MG63 (cell line): ENCODE results near the gene RNPEP. TPM values are rescaled to one million over a fixed set of nuclear protein-coding genes. Genes with fewer than 3 reads are reported as not detected.
A peak's percentile ranks its signal among the peaks of the same experiment; 100 is the strongest.
"Not testable (repeated sequence)": the region's sequence is repeated elsewhere in the genome, so short reads cannot be mapped to it uniquely, and the experiment has no call there.

ENCODE experiments used
- DNase-seq: peaks from one replicate; pipeline ENCODE4 v3.0.0-alpha.2; 2020
- H3K27me3 ChIP-seq: fragments of 250-450 bp; sonication (Bioruptor Pico); 2 replicates; pipeline ENCODE4 v1.5.1; 2020; ENCODE audit warnings: mild to moderate bottlenecking, moderate library complexity
- H3K36me3 ChIP-seq: fragments of 250-450 bp; sonication (Bioruptor Pico); 2 replicates; pipeline ENCODE4 v1.5.1; 2020; ENCODE audit warnings: mild to moderate bottlenecking, moderate library complexity
- H3K4me3 ChIP-seq: fragments of 250-450 bp; sonication (Bioruptor Pico); 2 replicates; pipeline ENCODE4 v1.5.1; 2020; ENCODE audit warnings: mild to moderate bottlenecking, moderate library complexity
- H3K9me3 ChIP-seq: fragments of 250-450 bp; sonication (Bioruptor Pico); 2 replicates; pipeline ENCODE4 v1.5.1; 2020; ENCODE audit warnings: mild to moderate bottlenecking, moderate library complexity
- total RNA-seq: library from RNA; depleted of rRNA; stranded (reverse); fragments of >200 nt; shearing (Covaris generic); gene quantifications from 2 replicates; pipeline ENCODE4 v1.2.3, GENCODE V29; 2014; ENCODE audit warnings: low replicate concordance

RNPEP gene
- total RNA-seq, 1 experiment from 2014 or later: 135 TPM

DNA sequence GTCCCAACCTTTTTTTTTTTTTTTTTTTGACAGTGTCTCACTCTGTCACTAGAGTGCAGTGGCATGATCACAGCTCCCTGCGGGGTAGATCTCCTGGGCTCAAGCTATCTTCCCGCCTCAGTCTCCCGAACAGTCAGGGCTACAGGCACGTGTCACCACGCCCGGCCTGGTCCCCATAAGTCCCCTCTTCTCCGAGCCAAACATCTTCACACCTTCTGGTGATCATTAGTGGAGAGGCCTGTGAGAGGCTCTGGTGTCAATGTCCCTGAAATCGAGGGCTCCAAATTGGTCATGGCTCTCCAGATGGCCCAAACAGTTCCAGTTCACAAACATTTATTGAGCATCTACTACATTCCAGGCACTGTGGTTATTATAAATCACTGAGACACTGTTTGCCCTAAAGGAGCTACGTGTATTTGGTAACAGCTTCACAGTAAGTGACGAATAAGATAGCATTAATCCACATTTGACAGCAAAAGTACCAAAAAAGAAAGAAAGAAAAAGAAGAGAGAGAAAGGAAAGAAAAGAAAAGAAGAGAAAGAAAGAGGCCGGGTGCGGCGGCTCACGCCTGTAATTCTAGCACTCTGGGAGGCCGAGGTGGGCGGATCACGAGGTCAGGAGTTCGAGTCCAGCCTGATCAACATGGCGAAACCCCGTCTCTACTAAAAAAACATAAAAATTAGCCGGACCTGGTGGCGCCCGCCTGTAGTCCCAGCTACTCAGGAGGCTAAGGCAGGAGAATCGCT lies 28.0 kb upstream of the RNPEP start:
- H3K27me3 ChIP-seq: no peaks in the 10 kb centered on the region
- DNase-seq: peak; percentile 19
- peaks cover 34% of the 10 kb centered on the region for H3K36me3 ChIP-seq
- H3K4me3 ChIP-seq: peak overlapping the region; percentile 97
- H3K9me3 ChIP-seq: no peaks in the 10 kb centered on the region

GRCh38 chr1:201955009-201955728 lies 27.3 kb upstream of the RNPEP start, which contains the start of gene TIMM17A:
Gene TIMM17A, plus strand, starts transcription at chr1:201955503. Its CDS starts 24 bp downstream, at chr1:201955527.
- Histone ChIP-seq H3K27me3 (no peaks in the 10 kb centered on the region), H3K9me3 (no peaks in the 10 kb centered on the region), H3K36me3 (peaks cover 40% of the 10 kb centered on the region), H3K4me3 (peak within 1 kb of the TSS; percentile 97)
- DNase-seq: peak; percentile 100

DNA sequence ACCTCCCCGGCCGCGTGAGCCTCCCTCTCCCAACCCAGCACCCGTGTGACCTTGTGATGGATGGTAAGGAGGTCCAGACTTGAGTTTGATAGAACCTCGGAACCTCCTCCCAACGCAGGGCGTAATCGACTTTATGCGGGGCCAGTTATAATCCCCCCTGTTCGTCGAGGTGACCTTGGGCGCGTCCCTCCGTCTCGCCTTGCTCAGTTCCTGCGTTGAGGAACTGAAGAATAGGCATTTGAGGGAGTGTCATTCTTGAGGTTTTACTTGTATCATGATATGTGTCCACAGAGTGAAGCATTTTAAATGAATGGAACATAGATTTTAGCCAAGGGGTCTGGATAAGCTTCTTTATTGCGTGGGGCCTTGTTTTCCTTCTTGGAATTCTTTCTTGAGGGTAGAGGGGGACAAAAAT lies 26.7 kb upstream of the RNPEP start:
- no peaks in the 10 kb centered on the region for H3K27me3 ChIP-seq
- peak overlapping the region; percentile 97 for H3K4me3 ChIP-seq
- no peak for DNase-seq
- no peaks in the 10 kb centered on the region for H3K9me3 ChIP-seq
- peaks cover 44% of the 10 kb centered on the region for H3K36me3 ChIP-seq

DNA sequence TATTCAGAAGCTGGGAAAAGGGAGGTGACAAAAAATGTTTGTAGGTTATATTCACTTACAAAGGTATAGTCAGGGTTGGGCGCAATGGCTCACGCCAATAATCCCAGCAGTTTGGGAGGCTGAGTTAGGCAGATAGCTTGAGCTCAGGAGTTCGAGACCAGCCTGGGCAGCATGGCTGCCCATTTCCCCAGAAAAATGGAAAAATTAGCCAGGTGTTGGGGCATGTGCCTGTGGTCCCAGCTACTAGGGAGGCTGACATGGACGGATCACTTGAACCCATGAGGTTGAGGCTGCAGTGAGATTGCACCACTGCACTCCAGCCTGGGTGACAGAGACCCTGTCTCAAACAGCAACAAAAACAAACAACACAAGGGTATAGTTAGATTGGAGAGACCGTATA lies 24.1 kb upstream of the RNPEP start:
- no peak for DNase-seq
- Histone ChIP-seq H3K27me3 (no peaks in the 10 kb centered on the region), H3K4me3 (no peak overlapping the region), H3K9me3 (no peaks in the 10 kb centered on the region), H3K36me3 (peaks cover 68% of the 10 kb centered on the region)

GRCh38 chr1:201962382-201962781 lies 20.1 kb upstream of the RNPEP start:
- H3K4me3 ChIP-seq, H3K27me3 ChIP-seq, DNase-seq, H3K9me3 ChIP-seq: not testable (repeated sequence)
- H3K36me3 ChIP-seq: peaks cover 88% of the 10 kb centered on the region

- Histone ChIP-seq H3K27me3 (no peaks in the 10 kb centered on the region), H3K36me3 (peaks cover 84% of the 10 kb centered on the region), H3K9me3 (no peaks in the 10 kb centered on the region), H3K4me3 (no peak overlapping the region)
- no peak for DNase-seq
Observed at GRCh38 chr1:201964261-201964660, 18.2 kb upstream of the RNPEP start.

DNA sequence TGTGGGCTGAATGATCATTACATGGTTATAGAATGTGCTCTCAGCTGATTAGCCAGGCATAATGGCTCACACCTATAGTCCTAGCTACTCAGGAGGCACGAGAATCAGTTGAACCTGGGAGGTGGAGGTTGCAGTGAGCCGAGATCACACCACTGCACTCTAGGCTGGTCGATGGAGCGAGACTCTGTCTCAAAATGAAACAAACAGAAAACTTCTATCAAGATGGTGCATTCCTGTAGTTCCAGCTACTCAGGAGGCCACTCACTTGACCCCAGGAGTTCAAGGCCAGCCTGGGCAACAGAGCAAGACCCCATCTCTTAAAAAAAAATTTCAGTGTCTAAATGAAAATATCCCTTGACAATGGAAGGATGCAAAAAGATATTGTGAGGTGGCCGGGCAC lies 16.3 kb upstream of the RNPEP start:
- no peaks in the 10 kb centered on the region for H3K9me3 ChIP-seq
- H3K36me3 ChIP-seq: peaks cover 89% of the 10 kb centered on the region
- no peak for DNase-seq
- no peaks in the 10 kb centered on the region for H3K27me3 ChIP-seq
- H3K4me3 ChIP-seq: no peak overlapping the region

DNA sequence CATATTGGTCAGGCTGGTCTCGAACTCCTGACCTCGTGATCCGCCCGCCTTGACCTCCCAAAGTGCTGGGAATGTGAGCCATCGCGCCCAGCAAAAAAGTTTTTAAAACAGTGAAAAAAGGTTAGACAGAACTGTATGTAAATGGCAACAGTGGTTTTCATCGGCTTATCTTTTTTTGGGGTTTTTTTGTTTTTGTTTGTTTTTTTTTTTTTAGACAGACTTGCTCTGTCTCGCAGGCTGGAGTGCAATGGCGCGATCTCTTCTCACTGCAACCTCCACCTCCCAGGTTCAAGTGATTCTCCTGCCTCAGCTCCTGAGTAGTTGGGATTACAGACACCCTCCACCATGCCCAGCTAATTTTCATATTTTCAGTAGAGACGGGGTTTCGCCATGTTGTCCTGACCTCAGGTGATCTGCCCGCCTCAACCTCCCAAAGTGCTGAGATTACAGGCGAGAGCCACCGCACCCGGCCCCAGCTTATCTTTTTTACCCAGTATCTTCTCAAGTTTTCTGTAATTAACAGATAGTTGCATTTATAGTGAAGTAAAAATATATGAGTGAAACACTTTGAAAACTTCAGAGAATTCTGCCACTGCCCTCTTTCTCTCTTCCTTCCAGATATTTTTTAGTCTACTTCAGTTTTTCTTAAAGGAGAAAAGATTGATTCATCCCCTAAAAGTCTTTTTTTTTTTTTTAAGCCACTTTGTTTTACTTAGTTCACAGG lies 14.1 kb upstream of the RNPEP start:
- peaks cover 68% of the 10 kb centered on the region for H3K36me3 ChIP-seq

DNA sequence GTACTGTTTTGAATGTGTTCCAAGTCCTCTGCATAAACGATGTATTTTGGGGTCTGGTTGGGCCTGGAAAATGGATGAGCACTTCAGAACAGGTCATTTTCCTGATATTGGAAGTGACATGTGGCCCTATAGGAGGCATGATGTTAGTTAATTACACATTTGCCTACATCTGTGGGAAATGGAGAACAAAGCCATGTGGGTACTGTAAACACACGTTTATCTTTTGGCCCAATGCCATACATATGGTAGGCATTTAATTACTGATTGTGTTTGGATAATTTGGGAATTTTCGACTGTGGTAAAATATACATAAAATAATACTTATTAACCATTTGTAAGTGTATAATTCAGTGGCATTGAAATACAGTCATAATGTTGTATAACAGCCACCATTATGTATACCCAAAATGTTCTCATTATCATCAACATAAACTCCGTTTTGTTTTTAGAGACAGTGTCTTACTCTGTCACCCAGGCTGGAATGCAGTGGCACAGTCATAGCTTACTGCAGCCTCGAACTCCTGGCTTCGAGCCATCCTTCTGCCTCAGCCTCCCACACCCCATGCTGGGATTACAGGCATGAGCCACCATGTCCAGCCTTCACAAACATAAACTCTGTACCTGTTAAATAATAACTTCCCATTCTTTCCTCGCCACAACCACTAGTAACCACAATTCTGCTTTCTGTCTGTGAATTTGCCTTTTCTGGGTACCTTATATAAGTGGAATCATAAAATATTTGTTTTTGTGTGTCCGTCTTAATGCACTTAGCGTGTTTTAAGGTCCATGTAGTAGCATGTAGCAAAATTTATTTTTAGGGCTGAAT lies 11.9 kb upstream of the RNPEP start:
- Histone ChIP-seq H3K9me3 (no peaks in the 10 kb centered on the region), H3K36me3 (peaks cover 48% of the 10 kb centered on the region), H3K27me3 (no peaks in the 10 kb centered on the region), H3K4me3 (no peak overlapping the region)
- DNase-seq: peak; percentile 66

More for the DNA sequence above, 14.1 kb upstream of the RNPEP start:
- DNase-seq: no peak
- H3K27me3 ChIP-seq: no peaks in the 10 kb centered on the region
- H3K4me3 ChIP-seq: no peak overlapping the region
- no peaks in the 10 kb centered on the region for H3K9me3 ChIP-seq

DNA sequence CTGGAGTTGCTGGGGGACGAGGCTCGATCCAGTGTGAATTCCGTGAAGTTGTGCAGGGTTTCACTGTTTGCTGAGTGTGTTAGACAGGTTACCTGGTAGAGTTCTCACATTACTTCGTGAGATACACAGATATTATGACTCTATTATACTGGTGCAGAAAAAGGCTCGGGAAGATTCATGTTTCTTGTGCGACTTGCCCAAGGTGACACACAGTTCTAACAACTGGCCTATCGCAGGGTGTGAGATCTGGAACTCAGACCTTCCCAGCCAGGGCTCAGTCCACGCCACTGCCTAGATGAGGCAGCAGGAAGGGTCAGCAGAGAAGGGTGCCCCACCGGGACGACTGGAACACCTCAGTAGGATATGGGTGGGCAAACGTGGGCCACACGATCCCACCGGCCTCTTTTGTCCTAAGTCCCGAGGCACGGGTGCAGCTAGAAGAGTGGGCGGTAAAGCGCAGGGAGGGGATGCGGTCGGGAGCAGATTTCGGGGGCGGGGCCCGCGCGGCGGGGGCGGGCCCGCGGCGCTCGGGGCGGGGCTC lies 296 bp upstream of the RNPEP start:
- peak; percentile 80 for DNase-seq
- H3K9me3 ChIP-seq: no peaks in the 10 kb centered on the region
- peaks cover 6% of the 10 kb centered on the region; the same call in 1 of the 2 replicates for H3K36me3 ChIP-seq
- peak overlapping the region; percentile 96 for H3K4me3 ChIP-seq
- H3K27me3 ChIP-seq: no peaks in the 10 kb centered on the region

DNA sequence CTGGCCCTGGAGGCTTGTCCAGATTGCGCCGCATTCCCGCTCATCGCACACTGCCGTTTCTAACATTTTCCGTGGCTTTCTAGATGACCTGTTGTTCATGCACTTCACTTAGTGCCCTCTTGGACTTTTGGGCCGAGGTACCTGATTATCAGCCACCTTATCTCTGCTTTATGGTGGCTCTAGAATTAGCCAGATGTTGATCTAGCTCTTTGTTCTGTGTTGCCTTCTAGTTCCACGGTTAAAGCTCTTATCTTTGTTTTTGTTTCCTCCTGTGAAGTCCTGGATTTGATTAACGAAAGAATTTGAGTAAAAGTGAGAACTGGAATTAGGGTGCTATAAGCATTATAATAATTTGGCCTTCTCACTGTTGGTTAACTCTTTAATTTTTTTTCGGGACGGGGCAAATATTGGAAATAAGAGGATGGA lies 945 bp downstream of the RNPEP start:
- H3K9me3 ChIP-seq: no peaks in the 10 kb centered on the region
- H3K36me3 ChIP-seq: peaks cover 7% of the 10 kb centered on the region
- H3K4me3 ChIP-seq: peak overlapping the region; percentile 96
- no peaks in the 10 kb centered on the region for H3K27me3 ChIP-seq
- no peak for DNase-seq

- H3K27me3 ChIP-seq: no peaks in the 10 kb centered on the region
- H3K36me3 ChIP-seq: peaks cover 17% of the 10 kb centered on the region
- H3K9me3 ChIP-seq: no peaks in the 10 kb centered on the region
- DNase-seq: no peak
- no peak overlapping the region for H3K4me3 ChIP-seq
Observed at GRCh38 chr1:201984446-201984845, 2.0 kb downstream of the RNPEP start.

DNA sequence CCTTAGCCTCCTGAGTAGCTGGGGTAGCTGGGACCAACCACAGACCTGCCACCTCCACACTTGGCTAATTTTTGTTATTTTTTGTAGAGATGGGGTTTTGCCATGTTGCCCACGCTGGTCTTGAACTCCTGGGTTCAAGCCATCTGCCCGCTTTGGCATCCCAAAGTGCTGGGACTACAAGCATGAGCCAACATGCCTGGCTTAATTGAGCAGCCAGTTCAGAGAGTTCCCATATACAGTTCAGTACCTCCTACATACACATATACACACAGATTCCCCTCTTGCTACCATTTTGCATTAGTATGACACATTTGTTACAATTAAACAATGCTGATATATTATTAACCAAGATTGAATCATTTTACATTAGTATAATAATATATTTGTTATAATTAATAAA lies 2.9 kb downstream of the RNPEP start:
- H3K9me3 ChIP-seq: no peaks in the 10 kb centered on the region
- no peak overlapping the region for H3K4me3 ChIP-seq
- peaks cover 25% of the 10 kb centered on the region for H3K36me3 ChIP-seq
- no peak for DNase-seq
- H3K27me3 ChIP-seq: no peaks in the 10 kb centered on the region

DNA sequence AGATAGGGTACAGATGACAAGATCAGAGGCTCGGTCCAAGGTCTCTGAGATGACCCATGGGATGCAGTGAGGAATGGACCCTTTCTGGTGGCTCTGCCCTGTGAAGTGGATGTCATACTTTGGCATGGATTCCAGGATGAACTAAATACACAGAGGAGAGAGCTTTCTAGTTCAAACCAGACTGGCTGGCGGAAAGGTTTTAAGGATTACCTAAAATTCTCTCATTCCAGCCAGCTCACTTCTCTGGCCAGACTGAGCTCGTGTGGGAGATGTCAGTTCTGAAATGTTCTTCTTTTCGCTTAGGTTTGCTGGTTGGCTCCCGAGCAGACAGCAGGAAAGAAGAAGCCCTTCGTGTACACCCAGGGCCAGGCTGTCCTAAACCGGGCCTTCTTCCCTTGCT lies 6.2 kb downstream of the RNPEP start:
- Histone ChIP-seq H3K9me3 (no peaks in the 10 kb centered on the region), H3K36me3 (peaks cover 54% of the 10 kb centered on the region), H3K27me3 (no peaks in the 10 kb centered on the region), H3K4me3 (no peak overlapping the region)
- DNase-seq: no peak

GRCh38 chr1:201989354-201990128 lies 7.1 kb downstream of the RNPEP start:
- Histone ChIP-seq H3K36me3 (peaks cover 56% of the 10 kb centered on the region), H3K9me3 (no peaks in the 10 kb centered on the region), H3K27me3 (no peaks in the 10 kb centered on the region), H3K4me3 (no peak overlapping the region)
- no peak for DNase-seq
